Sigmoid colon (tissue), 4 donors: Measurements from ENCODE around the gene ITPR1.

Experiments
- EP300 ChIP-seq, 4 donors: sonication (generic); formaldehyde crosslinking; IDR thresholded peaks; one replicate each; pipeline ENCODE4 v1.6.1; 2017; ENCODE audit warnings: antibody characterized with exemption in 4 of 4
- POLR2A ChIP-seq, 2 donors: fragments of 450-650 bp; IDR thresholded peaks; one replicate each; pipeline ENCODE4 v1.6.1; 2016; ENCODE audit warnings: antibody characterized with exemption in 2 of 2, mild to moderate bottlenecking in 2 of 2, moderate library complexity in 2 of 2
- TF ChIP-seq, protein P1 (sequence below), 4 experiments: fragments of 450-650 bp in 3 of 4; fragments of 200-600 bp in 1 of 4; IDR thresholded peaks; one replicate each; pipeline ENCODE4 v1.5.1; 2016 to 2019; ENCODE audit warnings: antibody characterized with exemption in 4 of 4, mild to moderate bottlenecking in 3 of 4, moderate library complexity in 2 of 4

DNA sequence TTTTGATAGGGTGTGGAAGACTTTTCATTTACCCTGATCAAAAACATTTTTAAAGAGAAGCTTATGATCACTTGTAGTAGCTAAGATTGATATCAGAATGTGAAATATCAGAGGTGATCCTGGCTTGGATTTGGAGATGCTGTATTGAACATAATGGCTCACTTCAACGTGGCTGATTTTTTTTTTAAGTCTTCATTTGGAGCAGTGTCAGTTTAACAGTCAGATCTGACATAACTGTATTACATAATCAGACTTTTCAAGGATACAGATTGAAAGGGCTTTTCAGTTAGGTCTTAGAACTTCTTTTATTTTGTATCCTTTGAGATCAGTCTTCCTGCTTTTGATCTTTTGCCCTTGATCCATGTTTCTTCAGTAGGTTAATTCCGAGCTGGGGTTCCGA is 98.5 kb downstream of the ITPR1 start:
- TF ChIP-seq, protein P1, sequence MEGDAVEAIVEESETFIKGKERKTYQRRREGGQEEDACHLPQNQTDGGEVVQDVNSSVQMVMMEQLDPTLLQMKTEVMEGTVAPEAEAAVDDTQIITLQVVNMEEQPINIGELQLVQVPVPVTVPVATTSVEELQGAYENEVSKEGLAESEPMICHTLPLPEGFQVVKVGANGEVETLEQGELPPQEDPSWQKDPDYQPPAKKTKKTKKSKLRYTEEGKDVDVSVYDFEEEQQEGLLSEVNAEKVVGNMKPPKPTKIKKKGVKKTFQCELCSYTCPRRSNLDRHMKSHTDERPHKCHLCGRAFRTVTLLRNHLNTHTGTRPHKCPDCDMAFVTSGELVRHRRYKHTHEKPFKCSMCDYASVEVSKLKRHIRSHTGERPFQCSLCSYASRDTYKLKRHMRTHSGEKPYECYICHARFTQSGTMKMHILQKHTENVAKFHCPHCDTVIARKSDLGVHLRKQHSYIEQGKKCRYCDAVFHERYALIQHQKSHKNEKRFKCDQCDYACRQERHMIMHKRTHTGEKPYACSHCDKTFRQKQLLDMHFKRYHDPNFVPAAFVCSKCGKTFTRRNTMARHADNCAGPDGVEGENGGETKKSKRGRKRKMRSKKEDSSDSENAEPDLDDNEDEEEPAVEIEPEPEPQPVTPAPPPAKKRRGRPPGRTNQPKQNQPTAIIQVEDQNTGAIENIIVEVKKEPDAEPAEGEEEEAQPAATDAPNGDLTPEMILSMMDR (IDR thresholded peaks at IDR 0.05), result no peak
- TF ChIP-seq POLR2A (IDR thresholded peaks at IDR 0.05), result no peak
- no peak for TF ChIP-seq EP300 (IDR thresholded peaks at IDR 0.05)
